HEK293 (cell line): ENCODE measurements around the gene MRC2.

Experiments used
- PATZ1 ChIP-seq: fragments of 450-650 bp; formaldehyde crosslinking; IDR thresholded peaks from 2 replicates; pipeline ENCODE4 v1.5.1; 2016; ENCODE audit warnings: missing biosample characterization, missing genetic modification characterization
- SETDB1 ChIP-seq: IDR thresholded peaks from one replicate; pipeline ENCODE4 v1.6.1; 2017; ENCODE audit warnings: mild to moderate bottlenecking, low read length, moderate library complexity, mixed read lengths; ENCODE audit not compliant: insufficient read length
- SP2 ChIP-seq: fragments of 450-650 bp; formaldehyde crosslinking; IDR thresholded peaks from 2 replicates; pipeline ENCODE4 v1.5.1; 2016; ENCODE audit warnings: missing biosample characterization, missing genetic modification characterization
- YY1 ChIP-seq: fragments of 450-650 bp; formaldehyde crosslinking; IDR thresholded peaks from 2 replicates; pipeline ENCODE4 v1.5.1; 2018; ENCODE audit warnings: missing biosample characterization, missing genetic modification characterization
- ZNF175 ChIP-seq: fragments of 450-650 bp; formaldehyde crosslinking; IDR thresholded peaks from 2 replicates; pipeline ENCODE4 v1.5.1; 2016; ENCODE audit warnings: missing biosample characterization, missing genetic modification characterization
- ZNF639 ChIP-seq: fragments of 450-650 bp; formaldehyde crosslinking; IDR thresholded peaks from 2 replicates; pipeline ENCODE4 v1.5.1; 2016; ENCODE audit warnings: missing biosample characterization, missing genetic modification characterization
- ZNF777 ChIP-seq: fragments of 450-650 bp; formaldehyde crosslinking; IDR thresholded peaks from 2 replicates; pipeline ENCODE4 v1.5.1; 2017; ENCODE audit warnings: missing biosample characterization, missing genetic modification characterization, borderline replicate concordance
- ZNF785 ChIP-seq: fragments of 450-650 bp; formaldehyde crosslinking; IDR thresholded peaks from 2 replicates; pipeline ENCODE4 v1.5.1; 2016; ENCODE audit warnings: missing biosample characterization, missing genetic modification characterization
- TF ChIP-seq, protein P1 (sequence below): fragments of 450-650 bp; formaldehyde crosslinking; IDR thresholded peaks from 2 replicates; pipeline ENCODE4 v1.5.1; 2016; ENCODE audit warnings: missing biosample characterization, missing genetic modification characterization

DNA sequence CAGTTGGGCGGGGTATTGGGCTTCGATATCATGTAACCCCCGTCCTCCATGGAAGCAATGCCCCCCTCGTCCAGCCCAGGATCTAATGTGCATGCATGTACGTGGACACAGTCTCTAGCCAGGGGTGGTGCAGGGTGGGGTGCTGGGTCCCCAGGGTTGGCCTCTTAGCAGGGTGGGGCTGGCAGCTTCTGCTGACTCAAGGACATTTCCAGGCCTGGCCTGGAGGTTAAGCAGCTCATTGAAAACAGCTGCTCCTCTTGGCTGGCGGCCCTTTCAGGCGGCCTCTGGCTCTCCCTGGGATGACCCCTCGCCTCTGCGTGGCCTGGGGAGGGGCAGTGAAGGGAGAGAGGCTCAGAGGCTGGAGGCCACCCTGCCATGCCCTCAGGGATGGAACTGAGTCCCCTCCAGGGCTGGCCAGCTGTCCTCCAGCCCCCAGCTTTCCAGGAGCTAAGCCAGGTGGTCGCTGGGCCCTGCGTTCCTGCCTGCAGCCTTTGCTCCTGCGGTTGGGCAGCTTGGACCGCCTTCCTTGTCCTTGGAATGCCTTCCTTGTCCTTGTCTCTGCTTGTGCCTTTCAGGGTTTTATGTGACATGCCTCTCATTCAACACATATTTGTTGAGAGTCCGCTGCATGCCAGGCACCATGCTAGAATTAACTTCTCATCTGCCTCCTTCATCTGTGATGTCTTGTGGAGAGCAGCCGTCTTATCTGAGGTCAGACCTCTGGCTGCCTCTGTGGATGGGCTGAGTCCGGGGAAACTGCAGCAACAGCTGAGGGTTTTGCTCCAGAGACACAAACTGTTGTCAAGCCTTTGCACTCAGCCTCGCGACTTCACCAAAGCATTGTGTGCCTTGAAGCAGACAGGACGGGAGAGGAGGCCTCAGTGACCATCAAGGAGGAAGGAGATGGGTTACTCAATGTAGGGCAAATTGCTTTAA, 26.6 kb downstream of the MRC2 start:
- no peak for TF ChIP-seq ZNF777 (tag by site-specific recombination)
- TF ChIP-seq, protein P1, sequence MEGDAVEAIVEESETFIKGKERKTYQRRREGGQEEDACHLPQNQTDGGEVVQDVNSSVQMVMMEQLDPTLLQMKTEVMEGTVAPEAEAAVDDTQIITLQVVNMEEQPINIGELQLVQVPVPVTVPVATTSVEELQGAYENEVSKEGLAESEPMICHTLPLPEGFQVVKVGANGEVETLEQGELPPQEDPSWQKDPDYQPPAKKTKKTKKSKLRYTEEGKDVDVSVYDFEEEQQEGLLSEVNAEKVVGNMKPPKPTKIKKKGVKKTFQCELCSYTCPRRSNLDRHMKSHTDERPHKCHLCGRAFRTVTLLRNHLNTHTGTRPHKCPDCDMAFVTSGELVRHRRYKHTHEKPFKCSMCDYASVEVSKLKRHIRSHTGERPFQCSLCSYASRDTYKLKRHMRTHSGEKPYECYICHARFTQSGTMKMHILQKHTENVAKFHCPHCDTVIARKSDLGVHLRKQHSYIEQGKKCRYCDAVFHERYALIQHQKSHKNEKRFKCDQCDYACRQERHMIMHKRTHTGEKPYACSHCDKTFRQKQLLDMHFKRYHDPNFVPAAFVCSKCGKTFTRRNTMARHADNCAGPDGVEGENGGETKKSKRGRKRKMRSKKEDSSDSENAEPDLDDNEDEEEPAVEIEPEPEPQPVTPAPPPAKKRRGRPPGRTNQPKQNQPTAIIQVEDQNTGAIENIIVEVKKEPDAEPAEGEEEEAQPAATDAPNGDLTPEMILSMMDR (tag by site-specific recombination) = no peak
- TF ChIP-seq PATZ1 = no peak
- TF ChIP-seq SP2 = no peak
- TF ChIP-seq ZNF175 (tag by site-specific recombination) = no peak
- TF ChIP-seq YY1 (tag by site-specific recombination) = no peak
- TF ChIP-seq ZNF639 (tag by site-specific recombination) = no peak
- TF ChIP-seq ZNF785 (tag by site-specific recombination) = no peak
- no peak for TF ChIP-seq SETDB1
